WTC11 (cell line): ENCODE results near the gene MPP2. TPM values are rescaled to one million over a fixed set of nuclear protein-coding genes. Genes with fewer than 3 reads are reported as not detected.

ENCODE experiments used
- ATAC-seq: fragments of 200-7000 bp; cut with Tn5 transposase; 2 replicates; pipeline ENCODE4 v1.10.0; 2021; ENCODE audit warnings: mild to moderate bottlenecking, moderate library complexity
- CTCF ChIA-PET: fragments of 300-600 bp; sonication (Branson Sonifier 250); formaldehyde crosslinking; loops from one replicate; lab custom pipeline; 2021; ENCODE audit warnings: antibody characterized with exemption; lab: Charles Lee
- POLR2A ChIA-PET: fragments of 350-600 bp; sonication (Branson Sonifier 250); formaldehyde crosslinking; loops from one replicate; lab custom pipeline; 2021; ENCODE audit warnings: antibody characterized with exemption; lab: Charles Lee
- DNase-seq: peaks from one replicate; pipeline ENCODE4 v3.0.0; 2021; ENCODE audit warnings: low spot score
- H3K27ac Mint-ChIP-seq: 2 replicates; pipeline ENCODE4 v1.8.0; 2021; ENCODE audit warnings: mixed read lengths
- H3K27me3 Mint-ChIP-seq: 2 replicates; pipeline ENCODE4 v1.8.0; 2021; ENCODE audit warnings: low read depth, mild to moderate bottlenecking, moderate library complexity, mixed read lengths
- H3K36me3 Mint-ChIP-seq: 2 replicates; pipeline ENCODE4 v1.8.0; 2021; ENCODE audit warnings: mixed read lengths
- H3K4me1 Mint-ChIP-seq: 2 replicates; pipeline ENCODE4 v1.8.0; 2022; ENCODE audit warnings: mixed read lengths
- H3K4me3 Mint-ChIP-seq: 2 replicates; pipeline ENCODE4 v1.8.0; 2021; ENCODE audit warnings: mild to moderate bottlenecking, moderate library complexity, mixed read lengths
- H3K9me3 Mint-ChIP-seq: 2 replicates; pipeline ENCODE4 v1.8.0; 2021; ENCODE audit warnings: mixed read lengths
- AR ChIP-seq: fragments of 250-450 bp; sonication (Bioruptor Pico); IDR thresholded peaks from 2 replicates; pipeline ENCODE4 v1.9.0; 2021; ENCODE audit warnings: mild to moderate bottlenecking
- E2F1 ChIP-seq: sonication (generic); formaldehyde crosslinking; IDR thresholded peaks from 2 replicates; pipeline ENCODE4 v1.8.0; 2022; ENCODE audit warnings: mild to moderate bottlenecking, missing genetic modification reagents
- ELF4 ChIP-seq: sonication (generic); formaldehyde crosslinking; IDR thresholded peaks from 2 replicates; pipeline ENCODE4 v1.8.1; 2022; ENCODE audit warnings: low read depth, mild to moderate bottlenecking, moderate library complexity, missing genetic modification reagents
- ERG ChIP-seq: fragments of 250-450 bp; sonication (Bioruptor Pico); IDR thresholded peaks from 2 replicates; pipeline ENCODE4 v1.8.0; 2021; ENCODE audit warnings: mild to moderate bottlenecking
- FOXP1 ChIP-seq: sonication (generic); formaldehyde crosslinking; IDR thresholded peaks from 2 replicates; pipeline ENCODE4 v1.8.0; 2022; ENCODE audit warnings: missing genetic modification reagents, mild to moderate bottlenecking, moderate library complexity, borderline replicate concordance
- FOXP4 ChIP-seq: sonication (generic); formaldehyde crosslinking; IDR thresholded peaks from 2 replicates; pipeline ENCODE4 v1.8.0; 2022; ENCODE audit warnings: mild to moderate bottlenecking, missing genetic modification reagents
- HMGA2 ChIP-seq: fragments of 250-450 bp; sonication (Bioruptor Pico); IDR thresholded peaks from 2 replicates; pipeline ENCODE4 v1.4.0; 2021; ENCODE audit warnings: mild to moderate bottlenecking, moderate library complexity
- IRF2 ChIP-seq: sonication (generic); formaldehyde crosslinking; IDR thresholded peaks from 2 replicates; pipeline ENCODE4 v1.8.0; 2022; ENCODE audit warnings: low read depth, missing genetic modification reagents, borderline replicate concordance
- KAT7 ChIP-seq: sonication (generic); formaldehyde crosslinking; IDR thresholded peaks from 2 replicates; pipeline ENCODE4 v1.8.1; 2023; ENCODE audit warnings: missing genetic modification reagents, mild to moderate bottlenecking, borderline replicate concordance
- MAX ChIP-seq: sonication (generic); formaldehyde crosslinking; IDR thresholded peaks from 2 replicates; pipeline ENCODE4 v1.8.0; 2022; ENCODE audit warnings: mild to moderate bottlenecking, missing genetic modification reagents
- SOX15 ChIP-seq: fragments of 250-450 bp; sonication (Bioruptor Pico); IDR thresholded peaks from 2 replicates; pipeline ENCODE4 v1.9.0; 2021; ENCODE audit warnings: mild to moderate bottlenecking
- TCF7 ChIP-seq: sonication (generic); formaldehyde crosslinking; IDR thresholded peaks from 2 replicates; pipeline ENCODE4 v1.8.0; 2022; ENCODE audit warnings: mild to moderate bottlenecking, low read depth, missing genetic modification reagents, moderate library complexity
- ZNF416 ChIP-seq: fragments of 250-450 bp; sonication (Bioruptor Pico); IDR thresholded peaks from 2 replicates; pipeline ENCODE4 v1.9.0; 2021; ENCODE audit warnings: mild to moderate bottlenecking, inconsistent platforms
- total RNA-seq: library from RNA; stranded (reverse); gene quantifications from 3 replicates; pipeline ENCODE4 v1.2.3, GENCODE V29; 2021
- TF ChIP-seq, protein P1 (sequence below): sonication (generic); formaldehyde crosslinking; IDR thresholded peaks from 2 replicates; pipeline ENCODE4 v1.8.0; 2022; ENCODE audit warnings: mild to moderate bottlenecking, missing genetic modification reagents
- TF ChIP-seq, protein P2 (sequence below): sonication (generic); formaldehyde crosslinking; IDR thresholded peaks from 2 replicates; pipeline ENCODE4 v1.8.1; 2022; ENCODE audit warnings: low read depth, mild to moderate bottlenecking, moderate library complexity, missing genetic modification reagents, borderline replicate concordance
- TF ChIP-seq, protein P3 (sequence below): sonication (generic); formaldehyde crosslinking; conservative IDR thresholded peaks from 2 replicates; pipeline ENCODE4 v1.8.1; 2023; ENCODE audit warnings: mild to moderate bottlenecking, low read depth, missing genetic modification reagents, moderate library complexity
- TF ChIP-seq, protein P4 (sequence below): sonication (generic); formaldehyde crosslinking; IDR thresholded peaks from 2 replicates; pipeline ENCODE4 v1.8.1; 2022; ENCODE audit warnings: low read depth, missing genetic modification reagents, borderline replicate concordance

MPP2 gene
- total RNA-seq, 1 experiment from 2014 or later = 29.3 TPM

- TF ChIP-seq FOXP4 (CRISPR knock-in tag) (no peak), TCF7 (CRISPR knock-in tag) (no peak), SOX15 (CRISPR knock-in tag) (no peak), FOXP1 (CRISPR knock-in tag) (no peak)
These were observed 31.7 kb downstream of the MPP2 start (continued) for GRCh38 chr17:43875476-43876147.

GRCh38 chr17:43874293-43874692 is 33.0 kb downstream of the MPP2 start:
- no peaks in the 10 kb centered on the region for H3K36me3 Mint-ChIP-seq
- ATAC-seq = no peak
- no peak for DNase-seq
- no peaks in the 10 kb centered on the region for H3K9me3 Mint-ChIP-seq
- CTCF ChIA-PET = no interaction called here
- TF ChIP-seq ELF4 (CRISPR knock-in tag) (no peak), E2F1 (CRISPR knock-in tag) (no peak), ZNF416 (CRISPR knock-in tag) (no peak), KAT7 (CRISPR knock-in tag) (no peak), ERG (no peak), AR (CRISPR knock-in tag) (no peak), IRF2 (CRISPR knock-in tag) (no peak), HMGA2 (CRISPR knock-in tag) (no peak), MAX (CRISPR knock-in tag) (no peak)
- TF ChIP-seq, protein P1, sequence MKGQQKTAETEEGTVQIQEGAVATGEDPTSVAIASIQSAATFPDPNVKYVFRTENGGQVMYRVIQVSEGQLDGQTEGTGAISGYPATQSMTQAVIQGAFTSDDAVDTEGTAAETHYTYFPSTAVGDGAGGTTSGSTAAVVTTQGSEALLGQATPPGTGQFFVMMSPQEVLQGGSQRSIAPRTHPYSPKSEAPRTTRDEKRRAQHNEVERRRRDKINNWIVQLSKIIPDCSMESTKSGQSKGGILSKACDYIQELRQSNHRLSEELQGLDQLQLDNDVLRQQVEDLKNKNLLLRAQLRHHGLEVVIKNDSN = no peak
- TF ChIP-seq, protein P2, sequence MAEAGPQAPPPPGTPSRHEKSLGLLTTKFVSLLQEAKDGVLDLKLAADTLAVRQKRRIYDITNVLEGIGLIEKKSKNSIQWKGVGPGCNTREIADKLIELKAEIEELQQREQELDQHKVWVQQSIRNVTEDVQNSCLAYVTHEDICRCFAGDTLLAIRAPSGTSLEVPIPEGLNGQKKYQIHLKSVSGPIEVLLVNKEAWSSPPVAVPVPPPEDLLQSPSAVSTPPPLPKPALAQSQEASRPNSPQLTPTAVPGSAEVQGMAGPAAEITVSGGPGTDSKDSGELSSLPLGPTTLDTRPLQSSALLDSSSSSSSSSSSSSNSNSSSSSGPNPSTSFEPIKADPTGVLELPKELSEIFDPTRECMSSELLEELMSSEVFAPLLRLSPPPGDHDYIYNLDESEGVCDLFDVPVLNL (CRISPR knock-in tag) = no peak
- TF ChIP-seq, protein P3, sequence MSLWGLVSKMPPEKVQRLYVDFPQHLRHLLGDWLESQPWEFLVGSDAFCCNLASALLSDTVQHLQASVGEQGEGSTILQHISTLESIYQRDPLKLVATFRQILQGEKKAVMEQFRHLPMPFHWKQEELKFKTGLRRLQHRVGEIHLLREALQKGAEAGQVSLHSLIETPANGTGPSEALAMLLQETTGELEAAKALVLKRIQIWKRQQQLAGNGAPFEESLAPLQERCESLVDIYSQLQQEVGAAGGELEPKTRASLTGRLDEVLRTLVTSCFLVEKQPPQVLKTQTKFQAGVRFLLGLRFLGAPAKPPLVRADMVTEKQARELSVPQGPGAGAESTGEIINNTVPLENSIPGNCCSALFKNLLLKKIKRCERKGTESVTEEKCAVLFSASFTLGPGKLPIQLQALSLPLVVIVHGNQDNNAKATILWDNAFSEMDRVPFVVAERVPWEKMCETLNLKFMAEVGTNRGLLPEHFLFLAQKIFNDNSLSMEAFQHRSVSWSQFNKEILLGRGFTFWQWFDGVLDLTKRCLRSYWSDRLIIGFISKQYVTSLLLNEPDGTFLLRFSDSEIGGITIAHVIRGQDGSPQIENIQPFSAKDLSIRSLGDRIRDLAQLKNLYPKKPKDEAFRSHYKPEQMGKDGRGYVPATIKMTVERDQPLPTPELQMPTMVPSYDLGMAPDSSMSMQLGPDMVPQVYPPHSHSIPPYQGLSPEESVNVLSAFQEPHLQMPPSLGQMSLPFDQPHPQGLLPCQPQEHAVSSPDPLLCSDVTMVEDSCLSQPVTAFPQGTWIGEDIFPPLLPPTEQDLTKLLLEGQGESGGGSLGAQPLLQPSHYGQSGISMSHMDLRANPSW (CRISPR knock-in tag) = no peak
- TF ChIP-seq, protein P4, sequence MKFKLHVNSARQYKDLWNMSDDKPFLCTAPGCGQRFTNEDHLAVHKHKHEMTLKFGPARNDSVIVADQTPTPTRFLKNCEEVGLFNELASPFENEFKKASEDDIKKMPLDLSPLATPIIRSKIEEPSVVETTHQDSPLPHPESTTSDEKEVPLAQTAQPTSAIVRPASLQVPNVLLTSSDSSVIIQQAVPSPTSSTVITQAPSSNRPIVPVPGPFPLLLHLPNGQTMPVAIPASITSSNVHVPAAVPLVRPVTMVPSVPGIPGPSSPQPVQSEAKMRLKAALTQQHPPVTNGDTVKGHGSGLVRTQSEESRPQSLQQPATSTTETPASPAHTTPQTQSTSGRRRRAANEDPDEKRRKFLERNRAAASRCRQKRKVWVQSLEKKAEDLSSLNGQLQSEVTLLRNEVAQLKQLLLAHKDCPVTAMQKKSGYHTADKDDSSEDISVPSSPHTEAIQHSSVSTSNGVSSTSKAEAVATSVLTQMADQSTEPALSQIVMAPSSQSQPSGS = no peak
- TF ChIP-seq, all 79 proteins: peak for 0
- Mint-ChIP-seq H3K4me3 (no peak overlapping the region), H3K4me1 (peaks cover 16% of the 10 kb centered on the region), H3K27me3 (no peaks in the 10 kb centered on the region; the same call in 1 of the 2 replicates), H3K27ac (no peak overlapping the region)
- POLR2A ChIA-PET = no interaction called here
